GM18499 (cell line): ENCODE data around the gene ENTREP1.
A peak's percentile ranks its signal among the peaks of the same experiment; 100 is the strongest.

ENCODE experiments used
- ATAC-seq: cut with Tn5 transposase; IDR thresholded peaks from one replicate; pipeline ENCODE4 v1.9.1; 2021; ENCODE audit warnings: moderate number of reproducible peaks; ENCODE audit not compliant: insufficient read depth, unreplicated experiment

ENTREP1 gene

DNA sequence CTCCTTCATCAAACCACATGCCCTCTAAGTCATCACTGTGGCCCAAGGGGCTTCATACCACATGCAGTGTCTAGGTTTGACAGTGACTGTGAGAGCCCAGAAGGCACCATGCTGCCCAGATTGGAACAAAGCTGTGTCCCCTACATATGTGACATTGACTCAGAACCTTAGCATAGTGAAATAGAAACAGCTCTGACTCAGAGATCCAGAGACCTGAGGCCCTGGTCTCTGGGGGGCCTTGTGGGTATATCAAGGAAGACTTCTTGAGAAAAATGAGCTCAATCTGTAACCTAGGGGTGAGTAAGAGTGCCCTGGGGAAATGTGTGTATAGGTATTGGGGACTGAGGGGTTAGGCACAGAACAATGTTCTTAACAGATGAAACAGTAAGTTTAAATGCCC lies 7.1 kb upstream of the ENTREP1 start:
- ATAC-seq, result peak; percentile 90

DNA sequence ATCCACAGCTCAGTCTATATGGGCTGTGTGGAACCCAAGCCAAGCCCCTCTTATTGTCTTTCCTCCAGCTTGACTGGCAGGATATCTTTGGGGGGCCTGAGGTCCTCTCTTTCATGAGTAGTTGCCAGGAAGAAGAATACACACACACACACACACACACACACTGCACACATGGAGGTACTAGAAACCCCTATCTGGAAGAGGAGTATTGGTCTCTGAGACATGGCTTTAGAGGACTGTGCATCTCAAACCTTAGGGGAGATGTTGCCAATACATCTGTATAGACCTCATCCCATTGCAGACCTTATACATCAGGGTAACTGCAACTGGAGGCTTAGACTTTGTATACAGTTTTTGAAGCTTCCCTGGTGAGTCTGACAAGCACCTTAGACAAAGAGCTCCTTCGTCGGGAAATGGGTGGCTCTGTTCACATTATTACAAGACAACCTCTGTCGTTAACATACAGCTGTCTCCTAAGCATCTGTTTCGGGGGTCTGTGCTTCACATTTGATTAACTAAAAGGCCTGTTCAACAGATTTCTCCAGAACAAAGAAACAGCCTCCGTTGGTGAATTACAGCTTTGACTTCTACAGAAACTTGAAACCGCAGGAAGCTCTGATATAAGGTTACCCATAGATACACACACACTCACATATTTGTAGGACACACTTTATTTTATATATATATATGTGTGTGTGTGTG lies 5.5 kb upstream of the ENTREP1 start:
- ATAC-seq, result no peak

DNA sequence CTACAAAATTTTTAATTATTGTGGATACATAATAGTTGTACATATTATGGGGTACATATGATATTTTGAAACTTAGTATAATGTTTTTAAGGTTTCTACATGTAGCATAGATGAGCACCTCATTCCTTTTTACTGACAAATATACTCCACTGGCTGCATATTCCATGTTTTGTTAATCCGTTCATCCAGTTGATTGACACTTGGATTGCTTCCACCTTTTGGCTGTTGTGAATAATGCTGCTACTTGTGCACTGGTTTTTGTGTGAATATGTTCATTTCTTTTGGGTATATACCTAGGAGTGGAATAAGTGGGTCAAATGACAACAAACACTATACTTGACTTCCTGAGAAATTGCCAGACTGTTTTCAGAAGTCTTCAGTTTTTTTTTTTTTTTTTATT lies 2.8 kb upstream of the ENTREP1 start:
- ATAC-seq, result no peak

DNA sequence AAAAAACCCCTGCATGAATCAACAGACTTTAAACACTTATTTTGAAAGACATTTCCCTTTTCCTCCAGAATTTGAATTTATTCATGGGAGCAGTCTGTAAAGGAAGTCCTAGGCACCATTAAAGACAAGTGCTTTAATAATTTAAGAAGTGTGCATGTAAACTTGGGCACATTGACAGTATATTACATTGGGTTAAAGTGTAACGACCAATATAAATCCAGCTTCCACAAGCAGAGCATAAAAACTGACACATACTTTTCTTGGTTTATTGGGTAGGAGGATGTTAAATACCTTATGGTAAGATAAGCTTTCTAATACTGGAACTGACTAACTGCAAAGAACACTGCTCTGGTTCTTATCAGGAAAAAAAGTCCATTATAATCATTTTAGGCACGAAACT lies 1.2 kb upstream of the ENTREP1 start:
- ATAC-seq, result no peak

DNA sequence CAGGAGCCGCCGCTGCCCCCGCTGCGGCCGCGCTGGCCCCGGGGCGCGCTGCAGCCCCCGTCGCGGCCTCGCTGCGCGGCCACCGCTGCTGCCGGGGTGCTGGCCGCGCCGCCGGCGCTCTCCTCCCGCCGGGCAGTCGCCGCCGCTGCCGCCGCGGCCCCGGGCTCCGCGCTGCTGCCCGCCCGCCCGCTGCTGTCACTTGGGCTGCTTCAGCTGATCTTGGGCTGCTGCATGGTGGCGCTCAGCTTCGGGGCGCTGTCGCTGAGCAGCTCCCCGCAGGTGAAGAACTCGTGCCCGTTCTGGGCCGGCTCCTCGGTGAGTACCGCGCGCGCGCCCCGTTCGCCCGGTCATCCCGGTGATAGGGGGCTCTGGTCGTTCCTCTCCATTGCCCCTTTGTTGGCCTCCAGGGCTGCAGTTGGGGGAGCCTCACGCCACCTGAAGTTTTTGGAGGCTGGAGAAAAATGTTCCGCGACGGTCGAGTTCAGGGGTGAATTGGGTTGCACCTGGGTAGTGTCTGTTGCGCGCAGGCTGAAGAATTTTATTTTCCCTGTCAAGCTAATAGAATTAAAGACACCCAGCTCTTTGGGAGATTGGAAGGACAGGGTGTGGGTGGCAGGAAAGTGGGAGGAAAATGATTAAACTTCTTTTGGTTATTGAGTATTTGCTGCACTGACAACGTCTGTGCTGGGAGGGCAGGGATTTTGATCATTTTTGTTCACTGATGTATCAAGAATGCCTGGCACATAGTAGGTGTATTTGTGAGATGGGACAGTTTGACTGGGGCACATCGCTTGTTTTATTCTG lies 596 bp downstream of the ENTREP1 start:
- no peak for ATAC-seq

DNA sequence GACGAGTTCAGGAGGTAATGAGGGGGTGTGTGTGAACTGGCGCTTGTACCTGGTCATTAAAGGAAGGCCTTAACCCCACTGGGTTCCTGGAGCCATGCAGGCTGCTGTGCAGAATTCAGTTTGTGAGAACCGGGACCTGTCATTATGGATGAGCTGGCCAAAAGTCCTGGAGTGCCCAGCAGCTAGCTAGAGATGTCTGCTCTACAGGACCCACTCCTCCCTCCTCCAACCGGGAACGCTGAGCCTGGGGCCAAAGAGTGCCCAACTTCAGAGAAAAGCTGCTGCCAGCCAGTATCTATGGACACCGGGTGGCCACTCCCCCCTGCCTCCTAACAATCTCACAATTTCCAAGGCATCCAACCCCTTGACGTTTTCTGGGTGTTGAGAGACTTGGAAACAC lies 1.2 kb downstream of the ENTREP1 start:
- ATAC-seq, result no peak

DNA sequence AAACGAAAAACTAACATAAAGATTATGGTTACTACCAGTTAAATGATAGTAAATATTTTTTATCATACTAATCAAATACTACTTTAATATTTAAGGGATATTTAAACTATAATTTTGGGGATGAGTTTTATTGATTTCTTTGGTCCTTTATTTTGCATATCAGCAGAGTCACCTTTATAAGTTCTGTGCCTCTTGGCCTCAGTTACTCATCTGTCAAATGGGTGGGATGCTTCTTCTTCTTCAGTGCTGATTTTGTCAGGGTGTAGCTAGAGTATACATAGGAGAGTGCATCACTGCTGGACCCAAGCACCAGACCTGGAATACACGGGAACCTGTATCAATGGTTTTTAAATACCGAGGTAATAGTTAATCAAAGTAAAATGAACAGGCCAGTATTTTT lies 5.6 kb downstream of the ENTREP1 start:
- ATAC-seq, result no peak

DNA sequence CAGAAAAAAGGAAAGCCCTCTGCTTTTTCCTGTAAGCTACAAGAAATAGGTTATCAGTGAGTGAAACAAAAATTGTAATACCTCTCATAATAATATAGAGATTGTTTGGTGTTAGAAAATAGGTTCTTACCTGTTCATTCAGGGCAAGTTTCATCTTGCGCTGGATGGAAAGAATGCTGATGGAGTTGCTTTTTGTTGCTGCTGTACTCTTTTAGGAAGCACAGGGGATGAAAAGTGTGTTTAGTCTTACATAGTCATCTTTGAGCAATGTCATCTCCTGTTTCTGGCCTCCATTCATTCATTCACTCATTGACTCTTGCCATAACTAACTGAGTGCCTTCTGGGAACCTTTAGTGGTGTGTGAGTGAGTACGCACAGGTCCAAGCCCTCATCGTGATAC lies 6.4 kb downstream of the ENTREP1 start:
- ATAC-seq, result no peak

DNA sequence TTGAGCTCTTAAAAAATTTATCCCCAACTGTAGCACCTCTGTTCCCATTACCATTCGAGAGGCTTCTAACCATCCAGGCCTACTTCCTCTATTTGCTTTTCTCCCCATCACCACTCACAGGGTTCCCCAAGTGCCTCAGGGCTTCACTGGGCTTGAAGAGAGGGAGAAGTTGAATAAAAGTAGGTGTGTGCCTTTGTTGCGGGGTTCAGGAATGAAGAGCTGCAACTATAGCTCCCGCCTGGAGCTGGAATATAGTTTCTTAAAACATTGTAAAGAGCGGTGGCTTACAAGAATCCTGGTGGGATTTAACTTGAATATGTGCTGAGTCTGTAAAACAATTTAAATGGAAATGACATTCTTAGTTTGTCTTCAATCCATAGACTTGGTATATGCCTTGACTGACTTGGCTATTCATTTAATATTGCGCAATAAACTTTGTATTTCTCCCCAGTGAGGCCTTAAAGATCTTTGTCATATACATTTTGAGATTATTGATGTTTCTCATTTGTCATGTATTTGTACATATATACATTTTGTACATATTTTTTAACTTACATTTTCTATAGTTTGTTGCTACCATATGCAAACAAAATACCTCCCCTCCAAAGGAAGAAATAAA lies 7.2 kb downstream of the ENTREP1 start:
- no peak for ATAC-seq

DNA sequence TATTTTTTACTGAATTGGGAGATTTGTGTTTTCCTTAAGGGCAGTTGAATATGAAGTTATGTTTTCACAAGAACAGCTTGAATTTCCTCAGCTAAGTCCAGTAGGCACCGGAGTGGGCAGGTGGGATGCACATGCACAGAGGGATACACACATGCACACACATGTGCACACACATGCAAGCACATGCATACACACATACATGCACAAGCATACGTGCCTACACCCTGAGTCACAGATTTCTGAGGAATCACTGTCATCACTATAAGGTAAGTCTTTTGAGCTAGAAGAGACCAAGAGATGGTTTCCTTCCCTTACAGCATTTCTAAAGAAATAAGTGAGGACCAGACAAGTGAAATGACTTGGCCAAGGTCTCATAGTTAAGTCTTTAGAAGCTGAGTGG lies 8.7 kb downstream of the ENTREP1 start:
- ATAC-seq, result no peak

DNA sequence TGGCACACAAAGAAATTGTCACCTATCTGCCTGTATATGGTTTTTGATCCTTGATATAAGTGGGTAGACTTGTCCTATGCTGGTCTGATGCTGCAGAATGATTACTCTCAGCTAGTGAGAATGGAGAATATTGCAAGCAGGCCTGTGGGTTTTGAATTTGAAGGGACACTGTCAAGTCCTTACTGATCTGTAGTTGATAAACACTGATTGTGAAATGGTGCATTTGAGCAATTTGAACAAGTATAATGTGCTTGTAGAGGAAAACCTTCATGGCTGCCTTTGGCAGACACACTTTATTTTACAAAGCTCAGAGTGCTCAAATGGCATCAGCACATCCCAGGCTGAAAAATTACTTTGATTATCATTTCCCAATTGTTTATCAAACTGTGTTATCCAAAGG lies 9.3 kb downstream of the ENTREP1 start:
- ATAC-seq, result no peak

DNA sequence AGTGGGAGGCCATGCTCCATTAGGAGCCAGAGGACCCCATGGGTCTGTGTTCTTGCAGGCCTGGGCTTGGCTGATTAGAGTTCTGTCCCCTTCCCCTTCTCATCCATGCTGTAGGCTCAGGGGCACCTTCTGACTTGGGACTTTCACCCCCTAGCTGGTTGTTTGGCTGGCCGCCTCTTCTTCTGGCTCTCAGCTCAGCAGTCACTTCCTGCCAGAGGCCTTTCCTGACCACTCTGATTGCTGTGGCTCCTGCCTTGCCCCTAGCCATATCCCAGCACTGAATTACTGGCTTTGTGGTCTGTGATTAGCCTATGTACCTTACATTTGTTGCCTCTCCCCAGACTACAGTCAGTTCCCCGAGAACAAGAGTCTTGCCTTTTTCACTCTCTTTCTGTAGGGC lies 14.6 kb downstream of the ENTREP1 start:
- no peak for ATAC-seq

DNA sequence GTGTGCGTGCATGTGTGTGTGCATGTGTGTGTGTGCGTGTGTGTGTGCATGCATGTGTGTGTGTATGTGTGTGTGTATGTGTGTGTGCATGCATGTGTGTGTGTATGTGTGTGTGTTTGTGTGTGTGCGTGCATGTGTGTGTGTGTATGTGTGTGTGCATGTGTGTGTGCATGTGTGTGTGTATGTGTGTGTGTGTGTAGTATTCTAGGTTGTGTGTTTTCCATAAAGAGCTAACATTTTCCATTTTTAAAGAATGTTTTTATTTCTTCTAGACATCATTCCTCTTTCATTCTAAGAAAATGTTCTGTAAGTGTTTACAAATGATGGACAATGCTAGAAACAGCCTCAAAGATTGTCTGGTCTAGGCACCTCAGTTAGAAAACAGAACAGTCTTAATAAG lies 15.6 kb downstream of the ENTREP1 start:
- ATAC-seq, result no peak

DNA sequence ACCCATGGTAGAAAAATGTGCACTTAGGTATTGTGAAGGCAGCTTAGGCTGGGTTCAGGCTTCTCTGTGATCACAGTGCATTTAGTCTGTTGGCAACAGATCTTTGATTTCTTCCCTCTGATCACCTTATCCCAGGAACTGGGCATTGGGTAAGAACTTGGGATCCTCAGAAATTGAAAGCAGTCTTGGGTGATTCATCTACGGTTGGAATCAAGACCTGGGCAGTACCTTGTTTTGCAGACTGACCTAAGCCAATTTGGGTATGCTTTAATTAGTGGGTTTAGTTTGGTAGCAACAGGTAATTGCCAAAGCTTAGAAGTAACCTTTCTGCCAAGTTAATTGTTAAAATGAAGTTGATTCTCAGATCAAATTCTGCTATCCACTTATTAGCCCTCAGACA lies 17.8 kb downstream of the ENTREP1 start:
- no peak for ATAC-seq

DNA sequence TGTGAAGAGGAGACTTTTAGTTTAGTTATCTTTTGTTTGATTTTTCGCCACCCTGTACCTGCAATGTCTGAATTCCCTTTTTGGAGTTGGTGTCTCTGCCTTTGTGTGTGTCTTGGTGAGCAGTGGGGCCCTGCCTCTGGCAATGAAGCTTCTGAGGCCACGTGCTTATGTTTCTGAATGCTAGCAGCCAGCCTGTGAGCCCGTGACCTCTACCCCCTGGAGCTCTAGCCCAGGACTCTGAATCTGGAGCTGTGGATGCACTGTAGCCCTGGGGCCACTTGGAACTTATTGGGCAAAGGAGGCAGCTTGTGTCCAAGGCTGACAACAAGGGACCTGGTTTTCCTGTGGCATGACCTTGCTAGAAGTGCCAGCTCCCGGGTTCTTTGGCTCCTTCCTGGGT lies 19.4 kb downstream of the ENTREP1 start:
- ATAC-seq, result no peak

DNA sequence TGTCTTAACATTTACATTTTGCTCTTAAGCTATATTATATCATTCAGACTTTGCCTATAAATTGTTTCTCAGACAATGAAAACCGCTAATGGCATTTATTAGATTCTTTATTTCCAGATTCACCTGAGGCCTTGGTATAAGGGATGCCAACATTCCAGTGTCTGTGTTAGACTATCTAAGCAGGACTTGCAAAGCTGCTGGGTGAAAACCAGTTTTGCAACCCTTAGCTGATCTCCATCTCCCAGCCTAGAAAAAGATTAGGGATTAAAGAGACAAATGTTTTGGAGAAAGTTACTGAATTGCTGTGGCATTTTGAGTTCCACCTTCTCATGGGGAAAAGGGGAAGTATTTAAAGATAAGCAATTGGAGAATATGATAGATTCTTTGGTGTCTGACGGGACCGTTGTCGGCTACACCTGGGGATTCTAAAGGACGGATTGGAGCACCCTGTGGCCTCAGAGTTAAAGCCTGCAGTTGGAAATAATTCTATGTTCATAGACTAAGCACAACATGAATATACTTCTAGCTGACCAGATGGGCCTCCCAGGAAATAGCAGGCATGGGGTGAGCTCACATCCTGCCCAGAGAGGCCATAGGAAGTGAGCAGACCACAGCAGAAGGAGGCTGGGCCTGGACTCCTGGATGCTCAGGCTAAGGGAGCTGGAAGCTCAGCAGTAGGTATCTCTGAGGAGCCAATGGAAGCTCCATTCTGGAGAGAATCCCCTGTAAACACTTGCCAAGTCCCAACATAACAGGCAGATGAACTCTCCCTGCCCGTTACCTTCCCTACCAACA lies 21.8 kb downstream of the ENTREP1 start:
- no peak for ATAC-seq

DNA sequence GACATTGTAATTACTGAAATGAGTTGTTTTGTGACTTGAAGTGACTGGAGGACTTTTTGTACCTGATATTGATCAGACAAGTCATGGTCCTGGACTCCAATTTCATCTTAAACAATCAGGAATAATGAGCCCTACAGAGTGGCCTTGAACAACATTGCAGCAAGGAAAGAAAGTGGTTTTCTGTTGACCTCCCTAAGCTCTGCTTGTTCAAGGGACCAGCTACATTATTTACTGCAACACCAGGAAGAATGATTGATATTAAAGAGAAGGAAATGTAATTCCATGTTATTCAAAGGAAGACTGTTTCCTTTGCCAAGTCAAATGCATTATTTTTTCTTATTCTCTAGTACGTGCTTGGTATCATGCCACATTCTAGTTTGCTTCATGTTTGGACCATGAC lies 22.6 kb downstream of the ENTREP1 start:
- no peak for ATAC-seq

DNA sequence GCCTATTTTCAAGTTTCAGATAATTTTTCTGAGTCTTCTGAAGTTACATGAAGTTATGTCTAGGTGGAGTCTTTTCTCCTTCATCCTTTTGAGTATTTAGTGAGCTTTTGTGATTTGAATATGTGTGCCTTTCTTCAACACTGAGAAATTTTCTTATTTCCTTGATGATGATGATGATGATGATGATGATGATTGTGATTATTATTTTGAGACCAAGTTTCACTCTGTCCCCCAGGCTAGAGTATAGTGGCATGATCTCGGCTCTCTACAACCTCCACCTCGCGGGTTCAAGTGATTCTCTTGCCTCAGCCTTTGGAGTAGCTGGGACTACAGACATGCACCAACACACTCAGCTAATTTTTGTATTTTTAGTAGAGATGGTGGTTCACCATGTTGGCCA lies 26.2 kb downstream of the ENTREP1 start:
- no peak for ATAC-seq

DNA sequence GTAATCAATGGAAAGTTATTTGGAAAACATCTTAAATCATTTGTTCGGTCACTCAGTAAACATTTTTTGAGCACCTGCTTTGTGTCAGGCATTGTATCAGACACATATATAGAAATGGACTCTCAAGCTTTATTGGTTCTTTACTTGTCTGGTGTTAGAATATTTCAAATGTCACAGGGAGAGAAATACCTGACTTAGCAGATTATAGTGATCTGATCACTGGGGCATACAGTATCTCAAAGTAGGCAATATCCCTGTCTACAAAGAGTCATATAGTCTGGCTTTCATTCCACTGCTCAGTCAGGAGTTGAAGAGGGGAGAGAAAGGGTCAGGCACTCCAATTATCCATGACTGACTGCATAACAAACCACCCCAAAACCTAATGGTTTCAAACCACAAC lies 30.2 kb downstream of the ENTREP1 start:
- ATAC-seq, result no peak

DNA sequence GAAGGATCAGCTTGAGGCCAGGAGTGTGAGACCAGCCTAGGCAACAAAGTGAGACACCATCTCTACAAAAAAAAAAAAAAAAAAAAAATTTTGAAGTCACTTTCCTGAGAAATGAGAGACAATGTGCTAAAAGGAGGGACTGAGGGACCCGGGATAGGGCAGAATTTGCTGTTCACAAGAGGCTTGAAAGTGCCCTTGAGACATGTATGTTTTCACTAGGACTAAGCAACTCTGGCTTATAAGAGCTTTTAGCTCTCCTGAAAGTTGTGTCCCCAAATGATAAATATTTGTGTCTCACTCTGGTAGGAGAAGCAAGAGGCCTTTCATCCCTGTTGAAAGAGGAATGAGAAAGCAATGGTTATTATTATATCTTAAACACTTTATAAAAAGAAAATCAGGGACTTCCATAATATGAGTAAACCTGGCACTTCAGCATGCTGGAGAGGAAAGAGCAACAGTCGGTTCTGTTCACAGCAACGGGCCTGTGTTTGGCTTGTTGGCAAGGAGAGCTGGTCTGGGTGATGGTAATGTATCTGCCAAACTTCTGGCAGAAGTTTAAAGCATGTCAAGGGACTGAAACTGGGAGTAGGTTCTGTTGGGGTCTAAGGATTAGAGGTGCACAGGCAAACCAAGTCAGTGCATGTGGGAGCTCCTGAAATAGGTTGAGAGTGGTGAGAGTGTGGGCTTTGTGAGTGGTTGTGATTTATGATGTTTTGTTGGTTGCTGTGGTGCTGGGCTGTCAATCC lies 32.2 kb downstream of the ENTREP1 start:
- no peak for ATAC-seq
